Measurements from ENCODE around the gene CGB3.

Gene CGB3

DNA sequence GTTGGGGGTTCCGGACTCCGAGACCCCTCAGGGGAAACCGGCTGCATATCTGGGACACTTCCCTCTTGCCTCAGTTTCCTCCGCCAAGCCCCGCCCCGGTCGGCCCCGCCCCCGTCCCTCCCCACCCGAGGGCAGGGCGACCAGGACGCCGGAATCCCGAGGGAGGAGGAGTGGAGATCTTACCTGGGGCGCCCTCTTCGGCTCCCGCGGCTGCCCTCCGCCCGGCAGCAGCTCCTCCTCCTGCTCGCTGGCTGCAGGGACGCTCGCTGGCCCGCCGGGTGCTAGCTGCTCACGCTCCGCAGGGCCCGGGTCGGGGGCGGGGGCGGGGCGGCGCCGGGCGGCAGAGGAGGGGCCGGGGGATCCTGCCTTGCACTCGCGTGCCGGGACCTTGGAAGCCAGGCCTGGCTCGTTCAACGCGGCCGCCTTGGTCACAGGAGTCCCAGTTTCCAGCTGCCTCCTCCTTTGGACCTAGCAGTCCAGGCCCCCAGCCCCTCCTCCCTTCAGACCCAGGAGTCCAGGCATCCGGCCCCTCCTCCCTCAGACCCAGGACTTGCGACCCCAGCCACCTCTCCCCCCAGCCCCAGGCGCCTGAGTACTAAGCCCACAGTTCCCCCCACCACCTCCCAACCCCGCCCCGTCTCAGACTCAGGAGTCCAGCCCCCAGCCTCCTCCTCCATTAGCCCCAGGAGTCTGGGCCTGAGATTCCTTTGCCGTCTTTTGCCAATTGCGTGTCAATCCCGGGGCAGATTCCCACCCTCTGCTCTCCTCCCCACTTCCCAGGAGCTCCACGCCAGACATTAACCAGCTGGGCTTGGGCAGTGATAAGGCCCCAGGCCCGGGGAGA is 40.9 kb upstream of the CGB3 start, which contains the start of gene NTF4:
TSS of gene NTF4 (minus strand) at position 51 of the 844 bp plus-strand sequence. CDS start 2,821 bp downstream, outside the sequence.
- no peak within 1 kb of the TSS for H3K27ac ChIP-seq
- no peak for DNase-seq
- H3K36me3 ChIP-seq (replicated peaks): no peaks in the 10 kb centered on the region
- TF ChIP-seq CTCF (IDR thresholded peaks at IDR 0.05; ENCODE audit: low read depth, low read length, missing control alignments): no peak
- H3K27me3 ChIP-seq (replicated peaks): peaks cover 8% of the 10 kb centered on the region
- peak within 1 kb of the TSS; percentile 29 for H3K4me3 ChIP-seq (ENCODE audit: low read depth, low read length)
- in situ Hi-C loops (cut with HindIII; ENCODE audit: low pct_ligation_motif_present, low sequenced_read_pairs): no loop called here

GRCh38 chr19:49064029-49064629 is 40.0 kb upstream of the CGB3 start:
- Histone ChIP-seq H3K36me3 (replicated peaks) (no peaks in the 10 kb centered on the region), H3K27me3 (replicated peaks) (peaks cover 8% of the 10 kb centered on the region), H3K27ac (no peak overlapping the region), H3K4me3 (ENCODE audit: low read depth, low read length) (no peak overlapping the region)
- no peak for TF ChIP-seq CTCF (IDR thresholded peaks at IDR 0.05; ENCODE audit: low read depth, low read length, missing control alignments)
- in situ Hi-C loops (cut with HindIII; ENCODE audit: low pct_ligation_motif_present, low sequenced_read_pairs): no loop called here
- no peak for DNase-seq

- in situ Hi-C loops (cut with HindIII; ENCODE audit: low pct_ligation_motif_present, low sequenced_read_pairs): no loop called here
- no peak for TF ChIP-seq CTCF (IDR thresholded peaks at IDR 0.05; ENCODE audit: low read depth, low read length, missing control alignments)
- H3K36me3 ChIP-seq (replicated peaks): no peaks in the 10 kb centered on the region
- peaks cover 8% of the 10 kb centered on the region for H3K27me3 ChIP-seq (replicated peaks)
- no peak for DNase-seq
- no peak overlapping the region for H3K27ac ChIP-seq
- H3K4me3 ChIP-seq (ENCODE audit: low read depth, low read length): no peak overlapping the region
These were observed 37.3 kb upstream of the CGB3 start for GRCh38 chr19:49061445-49061844.

GRCh38 chr19:49061000-49061399 is 36.9 kb upstream of the CGB3 start:
- in situ Hi-C loops (cut with HindIII; ENCODE audit: low pct_ligation_motif_present, low sequenced_read_pairs): no loop called here
- TF ChIP-seq CTCF (IDR thresholded peaks at IDR 0.05; ENCODE audit: low read depth, low read length, missing control alignments): no peak
- Histone ChIP-seq H3K36me3 (replicated peaks) (no peaks in the 10 kb centered on the region), H3K27ac (no peak overlapping the region), H3K27me3 (replicated peaks) (peaks cover 4% of the 10 kb centered on the region), H3K4me3 (ENCODE audit: low read depth, low read length) (no peak overlapping the region)
- no peak for DNase-seq

DNA sequence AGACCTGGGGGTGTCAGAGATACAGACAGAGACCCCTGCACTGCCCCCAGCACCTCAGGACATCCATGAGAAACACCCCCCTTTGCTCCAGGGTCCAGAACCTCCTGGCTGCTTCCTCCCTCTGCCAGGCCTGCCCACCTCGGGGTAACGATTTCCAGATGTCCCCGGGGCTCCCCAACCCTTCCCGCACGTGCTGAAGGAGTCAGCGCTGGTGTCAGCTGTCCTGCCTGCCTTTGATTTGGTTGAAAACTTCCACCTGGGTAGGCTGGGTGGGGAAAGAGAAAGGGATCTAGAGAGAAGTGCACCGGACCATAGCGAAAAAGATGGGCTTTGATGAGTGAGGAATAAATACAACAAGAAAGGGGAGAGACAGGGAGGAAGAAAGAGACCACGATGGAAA is 34.9 kb upstream of the CGB3 start:
- Histone ChIP-seq H3K36me3 (replicated peaks) (no peaks in the 10 kb centered on the region), H3K4me3 (ENCODE audit: low read depth, low read length) (no peak overlapping the region), H3K27ac (no peak overlapping the region), H3K27me3 (replicated peaks) (no peaks in the 10 kb centered on the region)
- no peak for TF ChIP-seq CTCF (IDR thresholded peaks at IDR 0.05; ENCODE audit: low read depth, low read length, missing control alignments)
- no peak for DNase-seq
- in situ Hi-C loops (cut with HindIII; ENCODE audit: low pct_ligation_motif_present, low sequenced_read_pairs): no loop called here

Measured in brain microvascular endothelial cell (primary cell).